SK-N-SH (cell line): ENCODE data around the gene FHOD3.

ENCODE experiments used
- EP300 ChIP-seq, 2 experiments: IDR thresholded peaks; 2 replicates each; pipeline versions ENCODE4 v1.4.0 to v1.6.1; 2012; ENCODE audit warnings: borderline replicate concordance in 1 of 2, low read depth in 1 of 2, low read length in 1 of 2
- JUND ChIP-seq: IDR thresholded peaks from 2 replicates; pipeline ENCODE4 v1.4.0; 2012
- NRF1 ChIP-seq: IDR thresholded peaks from 2 replicates; pipeline ENCODE4 v1.6.1; 2012; ENCODE audit warnings: low read depth, mild to moderate bottlenecking, low read length
- POLR2AphosphoS5 ChIP-seq: IDR thresholded peaks from 2 replicates; pipeline ENCODE4 v1.6.1; 2012; ENCODE audit warnings: low read depth, low read length
- RFX5 ChIP-seq: IDR thresholded peaks from 2 replicates; pipeline ENCODE4 v1.6.1; 2012; ENCODE audit warnings: mild to moderate bottlenecking, improper control_type of control experiment, low read length
- SMC3 ChIP-seq: IDR thresholded peaks from 2 replicates; pipeline ENCODE4 v1.6.1; 2012; ENCODE audit warnings: low read depth, low read length, improper control_type of control experiment
- TF ChIP-seq, protein P1 (sequence below): fragments of 200-600 bp; sonication (generic); IDR thresholded peaks from 2 replicates; pipeline ENCODE4 v1.6.1; 2017; ENCODE audit warnings: antibody characterized with exemption, mild to moderate bottlenecking, moderate library complexity
- TF ChIP-seq, protein P2 (sequence below): IDR thresholded peaks from 2 replicates; pipeline ENCODE4 v1.6.1; 2012; ENCODE audit warnings: mild to moderate bottlenecking, low read depth, low read length, moderate library complexity

DNA sequence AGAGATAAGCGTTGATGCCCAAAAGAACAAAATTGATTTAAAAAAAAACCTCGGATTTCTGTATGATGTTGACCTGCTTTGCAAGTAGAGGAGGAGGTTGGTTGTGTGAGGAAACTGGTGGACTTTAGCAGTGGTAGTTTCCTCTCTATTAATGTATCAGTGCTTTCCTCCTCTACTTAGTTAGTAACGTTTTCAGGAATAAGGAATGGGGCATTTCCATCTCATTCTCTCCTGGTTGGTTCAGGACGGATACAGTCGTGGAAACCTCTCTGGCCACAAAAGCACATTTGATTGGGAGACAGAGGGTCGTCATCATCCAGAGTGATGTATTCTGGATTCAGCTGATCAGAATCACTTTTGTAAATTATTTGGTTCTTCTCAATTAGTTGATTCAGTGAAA lies 1.5 kb downstream of the FHOD3 start:
- TF ChIP-seq, protein P1, sequence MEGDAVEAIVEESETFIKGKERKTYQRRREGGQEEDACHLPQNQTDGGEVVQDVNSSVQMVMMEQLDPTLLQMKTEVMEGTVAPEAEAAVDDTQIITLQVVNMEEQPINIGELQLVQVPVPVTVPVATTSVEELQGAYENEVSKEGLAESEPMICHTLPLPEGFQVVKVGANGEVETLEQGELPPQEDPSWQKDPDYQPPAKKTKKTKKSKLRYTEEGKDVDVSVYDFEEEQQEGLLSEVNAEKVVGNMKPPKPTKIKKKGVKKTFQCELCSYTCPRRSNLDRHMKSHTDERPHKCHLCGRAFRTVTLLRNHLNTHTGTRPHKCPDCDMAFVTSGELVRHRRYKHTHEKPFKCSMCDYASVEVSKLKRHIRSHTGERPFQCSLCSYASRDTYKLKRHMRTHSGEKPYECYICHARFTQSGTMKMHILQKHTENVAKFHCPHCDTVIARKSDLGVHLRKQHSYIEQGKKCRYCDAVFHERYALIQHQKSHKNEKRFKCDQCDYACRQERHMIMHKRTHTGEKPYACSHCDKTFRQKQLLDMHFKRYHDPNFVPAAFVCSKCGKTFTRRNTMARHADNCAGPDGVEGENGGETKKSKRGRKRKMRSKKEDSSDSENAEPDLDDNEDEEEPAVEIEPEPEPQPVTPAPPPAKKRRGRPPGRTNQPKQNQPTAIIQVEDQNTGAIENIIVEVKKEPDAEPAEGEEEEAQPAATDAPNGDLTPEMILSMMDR: no peak
- TF ChIP-seq EP300 (IDR thresholded peaks at IDR 0.05; ENCODE audit: borderline replicate concordance in 1 of 2, low read depth in 1 of 2, low read length in 1 of 2) (no peak), SMC3 (no peak), NRF1 (no peak), JUND (no peak), POLR2AphosphoS5 (no peak), RFX5 (no peak)
- TF ChIP-seq, protein P2, sequence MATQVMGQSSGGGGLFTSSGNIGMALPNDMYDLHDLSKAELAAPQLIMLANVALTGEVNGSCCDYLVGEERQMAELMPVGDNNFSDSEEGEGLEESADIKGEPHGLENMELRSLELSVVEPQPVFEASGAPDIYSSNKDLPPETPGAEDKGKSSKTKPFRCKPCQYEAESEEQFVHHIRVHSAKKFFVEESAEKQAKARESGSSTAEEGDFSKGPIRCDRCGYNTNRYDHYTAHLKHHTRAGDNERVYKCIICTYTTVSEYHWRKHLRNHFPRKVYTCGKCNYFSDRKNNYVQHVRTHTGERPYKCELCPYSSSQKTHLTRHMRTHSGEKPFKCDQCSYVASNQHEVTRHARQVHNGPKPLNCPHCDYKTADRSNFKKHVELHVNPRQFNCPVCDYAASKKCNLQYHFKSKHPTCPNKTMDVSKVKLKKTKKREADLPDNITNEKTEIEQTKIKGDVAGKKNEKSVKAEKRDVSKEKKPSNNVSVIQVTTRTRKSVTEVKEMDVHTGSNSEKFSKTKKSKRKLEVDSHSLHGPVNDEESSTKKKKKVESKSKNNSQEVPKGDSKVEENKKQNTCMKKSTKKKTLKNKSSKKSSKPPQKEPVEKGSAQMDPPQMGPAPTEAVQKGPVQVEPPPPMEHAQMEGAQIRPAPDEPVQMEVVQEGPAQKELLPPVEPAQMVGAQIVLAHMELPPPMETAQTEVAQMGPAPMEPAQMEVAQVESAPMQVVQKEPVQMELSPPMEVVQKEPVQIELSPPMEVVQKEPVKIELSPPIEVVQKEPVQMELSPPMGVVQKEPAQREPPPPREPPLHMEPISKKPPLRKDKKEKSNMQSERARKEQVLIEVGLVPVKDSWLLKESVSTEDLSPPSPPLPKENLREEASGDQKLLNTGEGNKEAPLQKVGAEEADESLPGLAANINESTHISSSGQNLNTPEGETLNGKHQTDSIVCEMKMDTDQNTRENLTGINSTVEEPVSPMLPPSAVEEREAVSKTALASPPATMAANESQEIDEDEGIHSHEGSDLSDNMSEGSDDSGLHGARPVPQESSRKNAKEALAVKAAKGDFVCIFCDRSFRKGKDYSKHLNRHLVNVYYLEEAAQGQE: no peak
